H1 (cell line): ENCODE results near the gene MAST2. TPM values are rescaled to one million over a fixed set of nuclear protein-coding genes. Genes with fewer than 3 reads are reported as not detected.

Experiments
- CTCF ChIA-PET: fragments of 300-600 bp; sonication (Branson Sonifier 250); formaldehyde crosslinking; loops from one replicate; lab custom pipeline; 2021; ENCODE audit not compliant: partially characterized antibody; lab: Charles Lee
- POLR2A ChIA-PET: fragments of 300-600 bp; sonication (Branson Sonifier 250); formaldehyde crosslinking; loops from one replicate; lab custom pipeline; 2021; ENCODE audit warnings: inconsistent platforms; ENCODE audit not compliant: partially characterized antibody; lab: Charles Lee
- DNase-seq, 2 experiments: peaks; one replicate each; pipeline versions ENCODE4 v3.0.0 to v3.0.0-alpha.2; 2010 to 2022; ENCODE audit warnings: low spot score in 2 of 2, low read depth in 1 of 2, mixed read lengths in 1 of 2
- FAIRE-seq: peaks from 2 replicates; lab custom pipeline; 2011; peaks lifted over from hg19 to GRCh38; lab: Jason Lieb, UNC
- H2AFZ ChIP-seq: 2 replicates; pipeline ENCODE4 v1.8.1; 2012; ENCODE audit warnings: low read length, inconsistent platforms
- H2AK5ac ChIP-seq: 2 replicates; pipeline ENCODE4 v1.6.1; 2013; ENCODE audit warnings: low read depth, low read length
- H2BK120ac ChIP-seq: replicated peaks from 2 replicates; pipeline ENCODE3; 2013; ENCODE audit warnings: low read depth, low read length, inconsistent platforms
- H2BK12ac ChIP-seq: 2 replicates; pipeline ENCODE4 v1.6.1; 2013; ENCODE audit warnings: low read depth, low read length
- H2BK15ac ChIP-seq: 2 replicates; pipeline ENCODE4 v1.6.1; 2013; ENCODE audit warnings: low read length
- H2BK20ac ChIP-seq: 2 replicates; pipeline ENCODE4 v1.6.1; 2013; ENCODE audit warnings: low read length
- H2BK5ac ChIP-seq: 2 replicates; pipeline ENCODE4 v1.6.1; 2013; ENCODE audit warnings: low read depth, low read length
- H3K14ac ChIP-seq: 2 replicates; pipeline ENCODE4 v1.6.1; 2013; ENCODE audit warnings: inconsistent platforms; ENCODE audit not compliant: insufficient read length
- H3K18ac ChIP-seq: 2 replicates; pipeline ENCODE4 v1.6.1; 2013; ENCODE audit warnings: low read length; ENCODE audit errors: extremely low read depth
- H3K23ac ChIP-seq: 2 replicates; pipeline ENCODE4 v1.6.1; 2013; ENCODE audit warnings: inconsistent platforms; ENCODE audit not compliant: insufficient read length
- H3K23me2 ChIP-seq: 2 replicates; pipeline ENCODE4 v1.6.1; 2013; ENCODE audit warnings: low read depth, low read length
- H3K27ac ChIP-seq: 2 replicates; pipeline ENCODE4 v1.6.1; 2011; ENCODE audit warnings: low read depth, low read length, inconsistent platforms
- H3K27me3 ChIP-seq, 4 experiments: replicated peaks in 1 of 4; 1 replicate in 1 of 4; 2 replicates in 3 of 4; pipeline versions ENCODE4 v1.6.1 to v1.8.1; 2011 to 2013; ENCODE audit warnings: low read length in 3 of 4, mild to moderate bottlenecking in 3 of 4, inconsistent platforms in 2 of 4, mixed read lengths in 2 of 4, moderate library complexity in 1 of 4; ENCODE audit not compliant: control insufficient read depth in 3 of 4, insufficient read depth in 3 of 4; ENCODE audit errors: extremely low read depth in 1 of 4
- H3K36me3 ChIP-seq, 4 experiments: 2 replicates each; pipeline versions ENCODE4 v1.6.1 to v1.8.1; 2011 to 2013; ENCODE audit warnings: mild to moderate bottlenecking in 4 of 4, low read length in 3 of 4, moderate library complexity in 2 of 4, control low read depth in 1 of 4, inconsistent platforms in 1 of 4; ENCODE audit not compliant: insufficient read depth in 4 of 4, control insufficient read depth in 2 of 4
- H3K4ac ChIP-seq: replicated peaks from 2 replicates; pipeline ENCODE3; 2013; ENCODE audit warnings: low read length, low read depth, mixed read lengths, inconsistent platforms; ENCODE audit not compliant: insufficient read length
- H3K4me1 ChIP-seq, 4 experiments: replicated peaks in 1 of 4; 1 replicate in 1 of 4; 2 replicates in 3 of 4; pipeline versions ENCODE4 v1.6.1 to v1.8.1; 2011 to 2013; ENCODE audit warnings: low read length in 3 of 4, inconsistent platforms in 2 of 4, mixed read lengths in 1 of 4; ENCODE audit not compliant: insufficient read depth in 4 of 4, control insufficient read depth in 3 of 4
- H3K4me2 ChIP-seq, 2 experiments: 2 replicates each; pipeline versions ENCODE4 v1.6.1 to v1.8.1; 2011 to 2013; ENCODE audit warnings: low read depth in 2 of 2, low read length in 2 of 2, control low read depth in 1 of 2, inconsistent platforms in 1 of 2, mild to moderate bottlenecking in 1 of 2; ENCODE audit not compliant: insufficient read depth in 1 of 2
- H3K4me3 ChIP-seq, 4 experiments: fragments of 200-600, 300-600 bp in 1 of 4; sonication (generic), shearing (Covaris generic), sonication (Bioruptor Twin) in 1 of 4; 2 replicates each; pipeline versions ENCODE4 v1.5.1 to v1.8.1; 2011 to 2016; ENCODE audit warnings: low read length in 4 of 4, low read depth in 3 of 4, control low read depth in 2 of 4, inconsistent platforms in 2 of 4, mild to moderate bottlenecking in 2 of 4, mixed read lengths in 1 of 4, moderate library complexity in 1 of 4; ENCODE audit not compliant: insufficient read depth in 2 of 4; ENCODE audit errors: extremely low read depth in 1 of 4
- H3K56ac ChIP-seq: replicated peaks from 2 replicates; pipeline ENCODE3; 2013; ENCODE audit warnings: low read depth, mild to moderate bottlenecking, mixed read lengths, low read length, inconsistent platforms; ENCODE audit not compliant: insufficient read length
- H3K79me1 ChIP-seq: 2 replicates; pipeline ENCODE4 v1.6.1; 2013; ENCODE audit warnings: low read depth, low read length, control low read depth
- H3K79me2 ChIP-seq, 2 experiments: 2 replicates each; pipeline versions ENCODE4 v1.6.1 to v1.8.1; 2012 to 2013; ENCODE audit warnings: low read length in 2 of 2, mild to moderate bottlenecking in 2 of 2, inconsistent platforms in 1 of 2; ENCODE audit not compliant: insufficient read depth in 2 of 2, control insufficient read depth in 1 of 2
- H3K9ac ChIP-seq, 4 experiments: replicated peaks in 1 of 4; 1 replicate in 1 of 4; 2 replicates in 3 of 4; pipeline versions ENCODE4 v1.6.1 to v1.8.1; 2011 to 2013; ENCODE audit warnings: low read depth in 3 of 4, low read length in 3 of 4, control low read depth in 2 of 4, mild to moderate bottlenecking in 2 of 4, moderate library complexity in 2 of 4, inconsistent platforms in 1 of 4; ENCODE audit errors: extremely low read depth in 1 of 4
- H3K9me3 ChIP-seq, 2 experiments: 2 replicates each; pipeline versions ENCODE4 v1.6.1 to v1.8.1; 2012 to 2013; ENCODE audit warnings: mild to moderate bottlenecking in 2 of 2, moderate library complexity in 2 of 2, control low read depth in 1 of 2, inconsistent platforms in 1 of 2, low read depth in 1 of 2, low read length in 1 of 2, mixed read lengths in 1 of 2; ENCODE audit not compliant: insufficient read depth in 2 of 2
- H4K20me1 ChIP-seq, 2 experiments: replicated peaks in 1 of 2; 2 replicates each; pipeline versions ENCODE3 to v1.8.1; 2011 to 2013; ENCODE audit warnings: inconsistent platforms in 2 of 2, low read length in 2 of 2, mild to moderate bottlenecking in 1 of 2; ENCODE audit not compliant: insufficient read depth in 2 of 2, control insufficient read depth in 1 of 2
- H4K5ac ChIP-seq: 2 replicates; pipeline ENCODE4 v1.6.1; 2013; ENCODE audit warnings: low read length, low read depth, mixed read lengths, inconsistent platforms; ENCODE audit not compliant: insufficient read length
- H4K8ac ChIP-seq: 2 replicates; pipeline ENCODE4 v1.8.0; 2013; ENCODE audit warnings: mild to moderate bottlenecking, moderate library complexity, low read length, inconsistent platforms; ENCODE audit not compliant: insufficient read depth; ENCODE audit errors: extremely low read depth
- H4K91ac ChIP-seq: replicated peaks from 2 replicates; pipeline ENCODE3; 2013; ENCODE audit warnings: low read length, mixed read lengths, inconsistent platforms; ENCODE audit not compliant: insufficient read length
- KDM5A ChIP-seq: fragments of 200-600 bp; IDR thresholded peaks from 2 replicates; pipeline ENCODE4 v1.7.1; 2012; ENCODE audit warnings: mild to moderate bottlenecking, low read length, inconsistent platforms, mixed read lengths
- TAF1 ChIP-seq: IDR thresholded peaks from 2 replicates; pipeline ENCODE4 v1.6.1; 2011; ENCODE audit warnings: mild to moderate bottlenecking, low read depth, low read length
- WGBS, 2 experiments: shearing (Covaris generic) in 1 of 2; methylation state at CpG; one replicate each; pipeline versions ENCODE4 v1.1.6 to v1.1.7; 2013 to 2015; ENCODE audit warnings: low lambda C conversion rate in 2 of 2, mixed read lengths in 2 of 2, inconsistent platforms in 1 of 2, low coverage in 1 of 2, missing lambda C conversion rate in 1 of 2; ENCODE audit not compliant: insufficient replicate concordance in 2 of 2, insufficient coverage in 1 of 2, insufficient read length in 1 of 2; ENCODE audit errors: extremely low coverage in 1 of 2, missing lambda C conversion rate in 1 of 2; 5-methylcytosine and 5-hydroxymethylcytosine counted together
- polyA plus RNA-seq, 7 experiments: library from polyadenylated mRNA; depleted of rRNA in 3 of 7; stranded (reverse) in 5 of 7; unstranded in 2 of 7; fragments of >200 nt in 5 of 7; fragments of 200-250 nt in 2 of 7; gene quantifications; 1 replicate in 5 of 7; 2 replicates in 1 of 7; 4 replicates in 1 of 7; pipeline versions ENCODE4 v1.2.1 to v1.2.3, GENCODE V29; 2011 to 2013; ENCODE audit warnings: missing spikeins in 2 of 7, mixed read lengths in 2 of 7
- total RNA-seq: library from RNA; stranded (reverse); fragmentation: NEBNext Ultra II Directional; extraction: Animal tissue kit (Norgen Biotek cat#: 25700); gene quantifications from 2 replicates; pipeline ENCODE4 v1.2.1, GENCODE V29; 2021

MAST2 gene
- total and polyA plus RNA-seq, 2 of the 8 experiments (the other 6 are each of a cell fraction or from before 2014, with no cell fraction given), result 20.5 to 35.4 TPM

GRCh38 chr1:45802343-45803298, 791 bp upstream of the MAST2 start:
- peaks cover 0 to 4% (median 0%) of the 10 kb centered on the region in 4 experiments; a peak in 1 of 8 replicates for H3K36me3 ChIP-seq
- no peak overlapping the region for H2BK120ac ChIP-seq
- ChIA-PET CTCF (interaction anchor here (0.6 to 0.7 kb wide), 2 partner anchors 18 to 84 kb away, joined by 3 read pairs; no protein-coding TSS in a partner anchor), POLR2A (interaction anchor here (0.9 to 2.1 kb wide), 6 partner anchors 12 to 281 kb away, joined by 3 to 7 read pairs (median 5); partner anchors contain the start of genes IPP, NASP and PRDX1)
- H3K27ac ChIP-seq, result no peak overlapping the region
- peak overlapping the region; percentile 71 for H3K4ac ChIP-seq
- 0 out of 2 replicates have a peak overlapping the region, but pooled peaks have one; percentile 1 for H2BK12ac ChIP-seq
- H3K79me2 ChIP-seq, result peaks cover 5 to 34% of the 10 kb centered on the region in 2 experiments; a peak in 3 of 4 replicates
- peak overlapping the region in 2 of 4 experiments; percentile 1 to 44; a peak in 3 of 7 replicates for H3K9ac ChIP-seq
- H3K18ac ChIP-seq, result peak overlapping the region; percentile 20; the same call in 1 of the 2 replicates
- no peak overlapping the region for H3K56ac ChIP-seq
- peaks cover 3% of the 10 kb centered on the region for H3K23me2 ChIP-seq
- 0 out of 2 replicates have a peak overlapping the region, but pooled peaks have one; percentile 32 for H2BK5ac ChIP-seq
- H3K23ac ChIP-seq, result no peak overlapping the region
- H3K27me3 ChIP-seq, result peaks cover 0 to 4% (median 2%) of the 10 kb centered on the region in 4 experiments; a peak in 2 of 7 replicates
- H3K14ac ChIP-seq, result no peak overlapping the region
- H2AFZ ChIP-seq, result peak overlapping the region; percentile 79
- peaks cover 5 to 9% (median 6%) of the 10 kb centered on the region in 4 experiments; a peak in 4 of 7 replicates for H3K4me1 ChIP-seq
- H3K4me2 ChIP-seq, result peak overlapping the region; percentile 74 to 80
- no peak overlapping the region for H4K8ac ChIP-seq
- 65% methylated on average over 11 of the region's 11 CpGs; no CpG with 5 or more reads in 1 of the 2 experiments for WGBS, 2 experiments
- peak; percentile 49 to 53 for DNase-seq
- H2BK20ac ChIP-seq, result peak overlapping the region; percentile 82; the same call in 1 of the 2 replicates
- H4K91ac ChIP-seq, result peak overlapping the region; percentile 71
- no peak overlapping the region for H4K5ac ChIP-seq
- no peak for FAIRE-seq
- peak overlapping the region; percentile 48 for H2BK15ac ChIP-seq
- H4K20me1 ChIP-seq, result peaks cover 0 to 4% of the 10 kb centered on the region in 2 experiments
- no peak overlapping the region for H2AK5ac ChIP-seq
- peaks cover 3% of the 10 kb centered on the region; the same call in 1 of the 2 replicates for H3K79me1 ChIP-seq
- H3K4me3 ChIP-seq, result peak overlapping the region; percentile 36 to 96 (median 68)
- H3K9me3 ChIP-seq, result no peaks in the 10 kb centered on the region
- TF ChIP-seq KDM5A, result no peak
- TF ChIP-seq TAF1, result peak; percentile 51; the same call in 1 of the 2 replicates
